ENCODE results near the gene MAPK10. TPM values are rescaled to one million over a fixed set of nuclear protein-coding genes. Genes with fewer than 3 reads are reported as not detected.

The MAPK10 gene
- total and polyA plus RNA-seq, 10 of the 15 experiments (the other 5 are each of a cell fraction or from before 2014, with no cell fraction given): 1.1 to 4.2 (median 2.4) TPM

DNA sequence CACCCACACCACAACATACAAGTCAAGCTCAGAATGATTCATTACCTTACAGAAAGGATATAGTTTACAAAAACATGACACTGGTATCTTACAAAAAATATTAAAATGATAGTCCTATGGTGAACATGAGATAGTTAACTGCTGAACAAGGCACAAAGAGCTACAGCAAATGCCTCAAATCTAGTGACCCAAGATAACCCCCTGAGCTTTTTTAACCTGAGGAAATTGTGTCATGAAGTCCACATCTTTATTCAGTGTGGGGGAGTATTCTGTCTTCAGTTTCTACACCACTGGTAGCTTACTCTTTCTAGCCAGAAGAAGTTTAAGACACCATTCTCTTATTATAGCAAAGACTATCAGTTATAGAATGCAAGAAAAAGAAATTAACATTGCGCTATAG lies 218.7 kb downstream of the MAPK10 start:
- H3K4me2 ChIP-seq (ENCODE audit: control insufficient read depth, insufficient read depth): no peak overlapping the region
- POLR2A ChIA-PET: interaction anchor here (0.6 kb wide), 2 partner anchors 121 to 314 kb away, joined by 3 read pairs; no protein-coding TSS in a partner anchor
- H2AFZ ChIP-seq (ENCODE audit: control insufficient read depth, low read depth, low read length): no peak overlapping the region
- ATAC-seq (no peak), DNase-seq (ENCODE audit: low read depth, low spot score) (no peak), FAIRE-seq (no peak)
- in situ Hi-C loops (cut with MboI) (no loop called here), intact Hi-C loops (cut with micrococcal nuclease; ENCODE audit: unreplicated experiment) (no loop called here)
- SMC1A ChIA-PET (ENCODE audit: uncharacterized antibody, unreplicated experiment): interaction anchor here (1.5 kb wide), 1 partner anchor 8 kb away, joined by 3 read pairs; no protein-coding TSS in a partner anchor
- H3K36me3 ChIP-seq (ENCODE audit: control insufficient read depth in 2 of 2, insufficient read depth in 2 of 2, low read length in 1 of 2): no peaks in the 10 kb centered on the region
- WGBS (ENCODE audit: insufficient coverage, insufficient replicate concordance, low lambda C conversion rate, missing lambda C conversion rate): 0% methylated on average over 1 of the region's 1 CpG
- H3K79me2 ChIP-seq (ENCODE audit: control insufficient read depth, insufficient read depth, low read length): no peaks in the 10 kb centered on the region
- BruUV-seq (replicated peaks): no TSS peak
- RAD21 ChIA-PET (ENCODE audit: unreplicated experiment): interaction anchor here (0.7 kb wide), 1 partner anchor 354 kb away, joined by 4 read pairs; no protein-coding TSS in a partner anchor
- CTCF ChIA-PET: no interaction called here
- no peak overlapping the region for H3K4me3 ChIP-seq
- no peaks in the 10 kb centered on the region for H3K4me1 ChIP-seq (ENCODE audit: control insufficient read depth, insufficient read depth, low read length)
- H4K20me1 ChIP-seq (ENCODE audit: control insufficient read depth, insufficient read depth): no peaks in the 10 kb centered on the region
- no peaks in the 10 kb centered on the region for H3K9me3 ChIP-seq (replicated peaks; ENCODE audit: control insufficient read depth, insufficient read depth, low read length)
- H3K27ac ChIP-seq (ENCODE audit: control insufficient read depth, insufficient read depth): no peak overlapping the region
- no peak overlapping the region for H3K9ac ChIP-seq (ENCODE audit: control insufficient read depth, insufficient read depth, low read length)
- no peaks in the 10 kb centered on the region for H3K27me3 ChIP-seq (replicated peaks in 1 of 2; ENCODE audit: control insufficient read depth in 2 of 2, insufficient read depth in 2 of 2, low read length in 1 of 2)
- no peak for TF ChIP-seq HDAC2 (IDR thresholded peaks at IDR 0.05)
- TF ChIP-seq, protein P1, sequence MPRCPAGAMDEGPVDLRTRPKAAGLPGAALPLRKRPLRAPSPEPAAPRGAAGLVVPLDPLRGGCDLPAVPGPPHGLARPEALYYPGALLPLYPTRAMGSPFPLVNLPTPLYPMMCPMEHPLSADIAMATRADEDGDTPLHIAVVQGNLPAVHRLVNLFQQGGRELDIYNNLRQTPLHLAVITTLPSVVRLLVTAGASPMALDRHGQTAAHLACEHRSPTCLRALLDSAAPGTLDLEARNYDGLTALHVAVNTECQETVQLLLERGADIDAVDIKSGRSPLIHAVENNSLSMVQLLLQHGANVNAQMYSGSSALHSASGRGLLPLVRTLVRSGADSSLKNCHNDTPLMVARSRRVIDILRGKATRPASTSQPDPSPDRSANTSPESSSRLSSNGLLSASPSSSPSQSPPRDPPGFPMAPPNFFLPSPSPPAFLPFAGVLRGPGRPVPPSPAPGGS (IDR thresholded peaks at IDR 0.05; ENCODE audit: borderline replicate concordance, insufficient read depth, low read depth, low read length, poor library complexity, severe bottlenecking): no peak
- TF ChIP-seq, protein P2, sequence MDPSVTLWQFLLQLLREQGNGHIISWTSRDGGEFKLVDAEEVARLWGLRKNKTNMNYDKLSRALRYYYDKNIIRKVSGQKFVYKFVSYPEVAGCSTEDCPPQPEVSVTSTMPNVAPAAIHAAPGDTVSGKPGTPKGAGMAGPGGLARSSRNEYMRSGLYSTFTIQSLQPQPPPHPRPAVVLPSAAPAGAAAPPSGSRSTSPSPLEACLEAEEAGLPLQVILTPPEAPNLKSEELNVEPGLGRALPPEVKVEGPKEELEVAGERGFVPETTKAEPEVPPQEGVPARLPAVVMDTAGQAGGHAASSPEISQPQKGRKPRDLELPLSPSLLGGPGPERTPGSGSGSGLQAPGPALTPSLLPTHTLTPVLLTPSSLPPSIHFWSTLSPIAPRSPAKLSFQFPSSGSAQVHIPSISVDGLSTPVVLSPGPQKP (IDR thresholded peaks at IDR 0.05; ENCODE audit: low read depth, low read length): no peak
- TF ChIP-seq NRF1 (conservative IDR thresholded peaks at IDR 0.05; ENCODE audit: low read depth, low read length): no peak
- TF ChIP-seq, protein P3, sequence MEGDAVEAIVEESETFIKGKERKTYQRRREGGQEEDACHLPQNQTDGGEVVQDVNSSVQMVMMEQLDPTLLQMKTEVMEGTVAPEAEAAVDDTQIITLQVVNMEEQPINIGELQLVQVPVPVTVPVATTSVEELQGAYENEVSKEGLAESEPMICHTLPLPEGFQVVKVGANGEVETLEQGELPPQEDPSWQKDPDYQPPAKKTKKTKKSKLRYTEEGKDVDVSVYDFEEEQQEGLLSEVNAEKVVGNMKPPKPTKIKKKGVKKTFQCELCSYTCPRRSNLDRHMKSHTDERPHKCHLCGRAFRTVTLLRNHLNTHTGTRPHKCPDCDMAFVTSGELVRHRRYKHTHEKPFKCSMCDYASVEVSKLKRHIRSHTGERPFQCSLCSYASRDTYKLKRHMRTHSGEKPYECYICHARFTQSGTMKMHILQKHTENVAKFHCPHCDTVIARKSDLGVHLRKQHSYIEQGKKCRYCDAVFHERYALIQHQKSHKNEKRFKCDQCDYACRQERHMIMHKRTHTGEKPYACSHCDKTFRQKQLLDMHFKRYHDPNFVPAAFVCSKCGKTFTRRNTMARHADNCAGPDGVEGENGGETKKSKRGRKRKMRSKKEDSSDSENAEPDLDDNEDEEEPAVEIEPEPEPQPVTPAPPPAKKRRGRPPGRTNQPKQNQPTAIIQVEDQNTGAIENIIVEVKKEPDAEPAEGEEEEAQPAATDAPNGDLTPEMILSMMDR (IDR thresholded peaks at IDR 0.05 in 2 of 3, conservative IDR thresholded peaks at IDR 0.05 in 1 of 3; ENCODE audit: control insufficient read depth in 2 of 3, extremely low read depth in 1 of 3, insufficient read depth in 1 of 3, low read depth in 3 of 3, low read length in 3 of 3): no peak
- TF ChIP-seq MYC (IDR thresholded peaks at IDR 0.05; ENCODE audit: insufficient read depth, insufficient read length, insufficient replicate concordance, low read length, severe bottlenecking): no peak
- TF ChIP-seq, protein P4, sequence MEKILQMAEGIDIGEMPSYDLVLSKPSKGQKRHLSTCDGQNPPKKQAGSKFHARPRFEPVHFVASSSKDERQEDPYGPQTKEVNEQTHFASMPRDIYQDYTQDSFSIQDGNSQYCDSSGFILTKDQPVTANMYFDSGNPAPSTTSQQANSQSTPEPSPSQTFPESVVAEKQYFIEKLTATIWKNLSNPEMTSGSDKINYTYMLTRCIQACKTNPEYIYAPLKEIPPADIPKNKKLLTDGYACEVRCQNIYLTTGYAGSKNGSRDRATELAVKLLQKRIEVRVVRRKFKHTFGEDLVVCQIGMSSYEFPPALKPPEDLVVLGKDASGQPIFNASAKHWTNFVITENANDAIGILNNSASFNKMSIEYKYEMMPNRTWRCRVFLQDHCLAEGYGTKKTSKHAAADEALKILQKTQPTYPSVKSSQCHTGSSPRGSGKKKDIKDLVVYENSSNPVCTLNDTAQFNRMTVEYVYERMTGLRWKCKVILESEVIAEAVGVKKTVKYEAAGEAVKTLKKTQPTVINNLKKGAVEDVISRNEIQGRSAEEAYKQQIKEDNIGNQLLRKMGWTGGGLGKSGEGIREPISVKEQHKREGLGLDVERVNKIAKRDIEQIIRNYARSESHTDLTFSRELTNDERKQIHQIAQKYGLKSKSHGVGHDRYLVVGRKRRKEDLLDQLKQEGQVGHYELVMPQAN (conservative IDR thresholded peaks at IDR 0.05): no peak
- TF ChIP-seq, protein P5, sequence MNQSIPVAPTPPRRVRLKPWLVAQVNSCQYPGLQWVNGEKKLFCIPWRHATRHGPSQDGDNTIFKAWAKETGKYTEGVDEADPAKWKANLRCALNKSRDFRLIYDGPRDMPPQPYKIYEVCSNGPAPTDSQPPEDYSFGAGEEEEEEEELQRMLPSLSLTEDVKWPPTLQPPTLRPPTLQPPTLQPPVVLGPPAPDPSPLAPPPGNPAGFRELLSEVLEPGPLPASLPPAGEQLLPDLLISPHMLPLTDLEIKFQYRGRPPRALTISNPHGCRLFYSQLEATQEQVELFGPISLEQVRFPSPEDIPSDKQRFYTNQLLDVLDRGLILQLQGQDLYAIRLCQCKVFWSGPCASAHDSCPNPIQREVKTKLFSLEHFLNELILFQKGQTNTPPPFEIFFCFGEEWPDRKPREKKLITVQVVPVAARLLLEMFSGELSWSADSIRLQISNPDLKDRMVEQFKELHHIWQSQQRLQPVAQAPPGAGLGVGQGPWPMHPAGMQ (IDR thresholded peaks at IDR 0.05; ENCODE audit: borderline replicate concordance): no peak
- no peak for TF ChIP-seq CBX3 (IDR thresholded peaks at IDR 0.05; ENCODE audit: borderline replicate concordance, low read depth)
- TF ChIP-seq ZNF24 (IDR thresholded peaks at IDR 0.05): no peak
- TF ChIP-seq, protein P6, sequence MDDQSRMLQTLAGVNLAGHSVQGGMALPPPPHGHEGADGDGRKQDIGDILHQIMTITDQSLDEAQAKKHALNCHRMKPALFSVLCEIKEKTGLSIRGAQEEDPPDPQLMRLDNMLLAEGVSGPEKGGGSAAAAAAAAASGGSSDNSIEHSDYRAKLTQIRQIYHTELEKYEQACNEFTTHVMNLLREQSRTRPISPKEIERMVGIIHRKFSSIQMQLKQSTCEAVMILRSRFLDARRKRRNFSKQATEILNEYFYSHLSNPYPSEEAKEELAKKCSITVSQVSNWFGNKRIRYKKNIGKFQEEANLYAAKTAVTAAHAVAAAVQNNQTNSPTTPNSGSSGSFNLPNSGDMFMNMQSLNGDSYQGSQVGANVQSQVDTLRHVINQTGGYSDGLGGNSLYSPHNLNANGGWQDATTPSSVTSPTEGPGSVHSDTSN (IDR thresholded peaks at IDR 0.05; ENCODE audit: insufficient replicate concordance, low read depth, low read length): no peak
- no peak for TF ChIP-seq NR2F1 (conservative IDR thresholded peaks at IDR 0.05)
- TF ChIP-seq ZNF622 (IDR thresholded peaks at IDR 0.05): no peak

Measured in GM12878 (cell line).